Suprapubic skin (tissue), 4 donors: Measurements from ENCODE around the gene DCST1.

Source experiments
- POLR2A ChIP-seq, 2 donors: fragments of 450-650 bp; IDR thresholded peaks; one replicate each; pipeline ENCODE4 v1.6.1; 2017; ENCODE audit warnings: antibody characterized with exemption in 2 of 2, mild to moderate bottlenecking in 2 of 2, moderate library complexity in 2 of 2
- POLR2AphosphoS5 ChIP-seq, 3 donors: sonication (generic); formaldehyde crosslinking; IDR thresholded peaks; one replicate each; pipeline ENCODE4 v1.6.1; 2017; ENCODE audit warnings: antibody characterized with exemption in 3 of 3
- TF ChIP-seq, protein P1 (sequence below), 2 donors: fragments of 200-600 bp in 1 of 2; fragments of 450-650 bp in 1 of 2; sonication (generic) in 1 of 2; IDR thresholded peaks; one replicate each; pipeline ENCODE4 v1.5.1; 2016 to 2019; ENCODE audit warnings: antibody characterized with exemption in 2 of 2, mild to moderate bottlenecking in 1 of 2, moderate library complexity in 1 of 2

- TF ChIP-seq, protein P1, sequence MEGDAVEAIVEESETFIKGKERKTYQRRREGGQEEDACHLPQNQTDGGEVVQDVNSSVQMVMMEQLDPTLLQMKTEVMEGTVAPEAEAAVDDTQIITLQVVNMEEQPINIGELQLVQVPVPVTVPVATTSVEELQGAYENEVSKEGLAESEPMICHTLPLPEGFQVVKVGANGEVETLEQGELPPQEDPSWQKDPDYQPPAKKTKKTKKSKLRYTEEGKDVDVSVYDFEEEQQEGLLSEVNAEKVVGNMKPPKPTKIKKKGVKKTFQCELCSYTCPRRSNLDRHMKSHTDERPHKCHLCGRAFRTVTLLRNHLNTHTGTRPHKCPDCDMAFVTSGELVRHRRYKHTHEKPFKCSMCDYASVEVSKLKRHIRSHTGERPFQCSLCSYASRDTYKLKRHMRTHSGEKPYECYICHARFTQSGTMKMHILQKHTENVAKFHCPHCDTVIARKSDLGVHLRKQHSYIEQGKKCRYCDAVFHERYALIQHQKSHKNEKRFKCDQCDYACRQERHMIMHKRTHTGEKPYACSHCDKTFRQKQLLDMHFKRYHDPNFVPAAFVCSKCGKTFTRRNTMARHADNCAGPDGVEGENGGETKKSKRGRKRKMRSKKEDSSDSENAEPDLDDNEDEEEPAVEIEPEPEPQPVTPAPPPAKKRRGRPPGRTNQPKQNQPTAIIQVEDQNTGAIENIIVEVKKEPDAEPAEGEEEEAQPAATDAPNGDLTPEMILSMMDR (IDR thresholded peaks at IDR 0.05) = no peak
- no peak for TF ChIP-seq POLR2A (IDR thresholded peaks at IDR 0.05)
- no peak for TF ChIP-seq POLR2AphosphoS5 (IDR thresholded peaks at IDR 0.05)
Measured at GRCh38 chr1:155030899-155031298, 2.7 kb upstream of the DCST1 start.
